AG09309 (cell line): ENCODE results near the gene FSHR.

Experiments
- DNase-seq: peaks from one replicate; pipeline ENCODE4 v3.0.0-alpha.2; 2010; ENCODE audit warnings: low read depth
- H3K4me3 ChIP-seq: 2 replicates; pipeline ENCODE4 v1.5.1; 2011; ENCODE audit warnings: mild to moderate bottlenecking, low read depth, low read length, moderate library complexity; ENCODE audit not compliant: control insufficient read depth
- CTCF ChIP-seq: IDR thresholded peaks from 2 replicates; pipeline ENCODE4 v1.5.1; 2011; ENCODE audit warnings: mild to moderate bottlenecking, low read depth, low read length, inconsistent platforms; ENCODE audit not compliant: insufficient read depth, control insufficient read depth; ENCODE audit errors: missing control alignments

FSHR gene

GRCh38 chr2:49154140-49154539 lies at the start of gene FSHR:
Gene FSHR (minus strand): TSS chr2:49154515. CDS start chr2:49154417, 98 bp downstream.
- TF ChIP-seq CTCF: no peak
- no peak for DNase-seq
- no peak within 1 kb of the TSS for H3K4me3 ChIP-seq

DNA sequence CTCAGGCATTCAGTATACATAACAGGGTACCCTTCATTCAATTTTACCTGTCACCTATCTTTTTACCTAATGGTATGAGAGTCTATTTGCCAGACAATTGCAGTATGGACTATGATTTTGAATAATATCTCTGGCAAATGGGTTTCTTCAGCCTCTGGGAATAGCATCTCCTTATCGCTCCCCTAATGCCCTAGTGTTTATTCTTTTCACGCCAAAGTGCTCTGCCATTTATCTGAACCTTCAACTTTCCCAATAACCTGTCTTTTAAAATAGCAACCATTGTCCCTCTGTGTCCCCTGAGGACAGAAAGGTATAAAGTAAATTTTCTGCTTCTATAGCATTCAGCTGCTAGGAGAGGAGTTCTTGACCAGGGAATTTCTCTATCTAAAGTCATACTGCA lies 45.0 kb upstream of the FSHR start:
- TF ChIP-seq CTCF: no peak
- DNase-seq: no peak
- no peak overlapping the region for H3K4me3 ChIP-seq

DNA sequence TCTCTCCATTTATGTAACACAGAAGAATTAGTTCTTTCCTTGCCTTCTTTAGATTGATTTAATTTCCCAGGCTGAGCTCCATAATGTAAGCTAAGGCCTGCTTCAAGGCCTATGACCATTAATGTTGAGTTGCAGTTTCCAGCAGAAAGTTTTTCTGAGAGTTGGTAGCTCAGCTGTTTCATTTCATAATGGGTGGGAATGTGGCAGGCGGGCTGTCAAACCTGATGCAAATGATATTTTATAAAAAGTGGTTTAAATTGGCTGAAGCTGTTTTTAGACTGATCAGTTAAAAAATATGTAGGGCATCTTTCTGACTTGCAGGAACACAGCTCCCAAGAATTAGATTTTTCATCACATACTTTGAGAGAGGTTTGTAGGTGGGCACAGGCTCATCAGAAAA lies 40.4 kb upstream of the FSHR start:
- DNase-seq: no peak
- no peak overlapping the region for H3K4me3 ChIP-seq
- TF ChIP-seq CTCF: no peak

- DNase-seq: no peak
- no peak for TF ChIP-seq CTCF
- no peak overlapping the region for H3K4me3 ChIP-seq
Measured at GRCh38 chr2:49192036-49192435, 37.7 kb upstream of the FSHR start.

DNA sequence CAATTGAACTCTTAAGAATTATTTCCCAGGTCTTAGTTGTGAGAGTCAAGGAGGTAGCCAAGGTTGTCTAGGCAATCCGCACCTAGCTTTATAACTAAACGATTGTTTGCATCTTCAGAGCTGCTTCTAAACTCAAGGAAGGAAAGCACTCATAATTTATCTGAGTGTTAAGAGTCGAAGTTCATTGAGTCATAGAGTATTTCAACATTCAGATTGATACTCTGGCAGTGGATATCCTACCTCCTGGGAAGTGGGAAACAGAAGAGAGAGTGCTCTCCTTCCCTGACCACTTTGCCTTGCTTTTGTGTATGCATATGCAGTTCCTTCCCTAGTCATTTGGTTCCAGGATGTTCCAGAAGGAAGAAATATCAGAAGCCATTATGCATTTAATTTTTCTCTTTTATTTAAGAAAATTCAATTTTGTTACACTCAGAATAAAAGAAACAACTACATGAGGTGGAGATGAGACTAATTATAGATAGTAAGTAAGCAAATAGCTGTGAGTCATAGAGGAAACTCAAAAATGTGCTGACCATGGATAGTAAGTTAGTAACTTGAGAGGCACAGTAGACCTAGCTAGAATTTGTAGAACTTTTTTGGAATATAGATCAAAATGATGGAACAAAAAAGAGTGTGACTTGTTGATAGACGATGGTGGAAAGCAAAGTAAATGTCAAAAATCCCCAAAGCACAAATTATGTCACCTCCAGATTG lies 35.4 kb upstream of the FSHR start:
- H3K4me3 ChIP-seq: no peak overlapping the region
- no peak for DNase-seq
- TF ChIP-seq CTCF: no peak

- no peak for DNase-seq
- no peak overlapping the region for H3K4me3 ChIP-seq
- TF ChIP-seq CTCF: no peak
Measured at GRCh38 chr2:49186050-49186648, 31.8 kb upstream of the FSHR start.

DNA sequence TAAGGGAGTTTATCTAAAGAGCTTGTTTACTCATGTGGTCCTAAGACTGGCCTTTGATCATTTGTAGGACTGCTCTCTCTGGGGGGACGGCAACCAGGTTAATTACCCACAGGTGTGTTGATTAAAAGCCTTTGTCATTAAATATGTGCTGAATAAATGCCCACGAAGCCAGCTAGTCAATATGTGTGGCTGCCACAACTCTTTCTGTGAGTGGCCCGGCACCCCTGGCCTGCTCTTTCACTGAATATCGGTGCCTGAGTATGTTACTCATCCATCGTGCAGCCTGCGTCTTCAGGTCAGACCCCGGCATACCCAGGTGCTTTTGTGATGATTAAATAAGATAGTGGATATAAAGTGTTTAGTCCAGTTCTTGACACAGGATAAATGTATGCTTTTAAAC lies 24.3 kb upstream of the FSHR start:
- H3K4me3 ChIP-seq: no peak overlapping the region
- no peak for TF ChIP-seq CTCF
- DNase-seq: no peak
